GM06990 (cell line): ENCODE data around the gene NTM.

Experiments
- DNase-seq: peaks from one replicate; pipeline ENCODE4 v3.0.0-alpha.2; 2011; ENCODE audit not compliant: insufficient read length; ENCODE audit errors: extremely low read depth
- H3K27me3 ChIP-seq: replicated peaks from 2 replicates; pipeline ENCODE4 v1.6.0; 2011; ENCODE audit warnings: low read length; ENCODE audit not compliant: control insufficient read depth, insufficient read depth
- H3K36me3 ChIP-seq: 2 replicates; pipeline ENCODE4 v1.5.1; 2011; ENCODE audit warnings: low read length; ENCODE audit not compliant: control insufficient read depth, insufficient read depth
- H3K4me3 ChIP-seq: replicated peaks from 2 replicates; pipeline ENCODE4 v1.5.1; 2011; ENCODE audit warnings: low read depth, mild to moderate bottlenecking, control low read depth, low read length
- CTCF ChIP-seq: IDR thresholded peaks from 2 replicates; pipeline ENCODE4 v1.5.1; 2011; ENCODE audit warnings: low read length, control low read depth, mild to moderate bottlenecking, inconsistent platforms; ENCODE audit not compliant: insufficient read depth, poor library complexity, severe bottlenecking

The NTM gene

GRCh38 chr11:132251061-132251460 lies 880.6 kb downstream of the NTM start:
- no peak for DNase-seq
- no peak for TF ChIP-seq CTCF
- Histone ChIP-seq H3K27me3 (peaks cover 3% of the 10 kb centered on the region), H3K4me3 (no peak overlapping the region), H3K36me3 (no peaks in the 10 kb centered on the region)

GRCh38 chr11:132253469-132254264 lies 883.3 kb downstream of the NTM start:
- H3K4me3 ChIP-seq = no peak overlapping the region
- DNase-seq = no peak
- H3K27me3 ChIP-seq = peaks cover 5% of the 10 kb centered on the region
- H3K36me3 ChIP-seq = no peaks in the 10 kb centered on the region
- TF ChIP-seq CTCF = no peak

- Histone ChIP-seq H3K4me3 (no peak overlapping the region), H3K36me3 (no peaks in the 10 kb centered on the region), H3K27me3 (peaks cover 5% of the 10 kb centered on the region)
- DNase-seq = no peak
- no peak for TF ChIP-seq CTCF
Observed at GRCh38 chr11:132254906-132255305, 884.5 kb downstream of the NTM start.

- no peak for DNase-seq
- Histone ChIP-seq H3K27me3 (peaks cover 5% of the 10 kb centered on the region), H3K36me3 (no peaks in the 10 kb centered on the region), H3K4me3 (no peak overlapping the region)
- no peak for TF ChIP-seq CTCF
Observed at GRCh38 chr11:132256528-132257279, 886.3 kb downstream of the NTM start.

GRCh38 chr11:132257871-132258270 lies 887.5 kb downstream of the NTM start:
- Histone ChIP-seq H3K4me3 (no peak overlapping the region), H3K27me3 (peaks cover 5% of the 10 kb centered on the region), H3K36me3 (no peaks in the 10 kb centered on the region)
- TF ChIP-seq CTCF = no peak
- no peak for DNase-seq
